BLaER1 (cell line): ENCODE results near the gene MANSC4.

ENCODE experiments used
- H3K27ac ChIP-seq: shearing (Covaris generic); formaldehyde crosslinking; 2 replicates; pipeline ENCODE4 v1.8.1; 2022
- H3K27me3 ChIP-seq: shearing (Covaris generic); formaldehyde crosslinking; 2 replicates; pipeline ENCODE4 v1.8.1; 2022
- H3K36me3 ChIP-seq: shearing (Covaris generic); formaldehyde crosslinking; 2 replicates; pipeline ENCODE4 v1.8.1; 2022
- H3K4me1 ChIP-seq: shearing (Covaris generic); formaldehyde crosslinking; 2 replicates; pipeline ENCODE4 v1.8.1; 2022
- H3K4me2 ChIP-seq: shearing (Covaris generic); formaldehyde crosslinking; 2 replicates; pipeline ENCODE4 v1.8.1; 2022
- H3K4me3 ChIP-seq: shearing (Covaris generic); formaldehyde crosslinking; 2 replicates; pipeline ENCODE4 v1.8.1; 2022
- H3K9ac ChIP-seq: shearing (Covaris generic); formaldehyde crosslinking; 2 replicates; pipeline ENCODE4 v1.8.1; 2022
- H3K9me3 ChIP-seq: shearing (Covaris generic); formaldehyde crosslinking; 2 replicates; pipeline ENCODE4 v1.8.1; 2022
- H4K20me1 ChIP-seq: shearing (Covaris generic); formaldehyde crosslinking; 2 replicates; pipeline ENCODE4 v1.8.1; 2022
- Cebpa-rat ChIP-seq: shearing (Covaris generic); IDR thresholded peaks from 2 replicates; pipeline ENCODE4 v1.8.1; 2022

The MANSC4 gene

DNA sequence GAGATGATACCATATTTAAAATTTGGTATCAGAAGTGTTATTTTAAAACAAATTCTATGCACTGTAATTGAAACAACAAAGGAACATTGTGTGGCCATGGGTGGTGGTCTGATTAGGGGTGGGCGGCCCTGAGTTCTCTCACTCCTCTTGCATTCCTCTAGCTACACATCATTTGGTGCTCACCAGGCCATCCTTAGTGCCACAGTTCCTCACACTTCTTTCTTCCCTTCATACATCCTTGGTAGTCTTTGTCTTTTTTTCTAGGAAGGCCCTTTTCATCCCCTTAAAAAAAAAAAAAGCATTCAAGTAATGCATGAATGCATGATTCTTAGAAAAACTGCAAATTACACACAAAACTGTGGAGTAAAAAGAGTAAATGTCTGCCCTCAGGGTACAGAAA lies 2.4 kb upstream of the MANSC4 start:
- Histone ChIP-seq H3K9ac (no peak overlapping the region), H3K4me3 (no peak overlapping the region)

DNA sequence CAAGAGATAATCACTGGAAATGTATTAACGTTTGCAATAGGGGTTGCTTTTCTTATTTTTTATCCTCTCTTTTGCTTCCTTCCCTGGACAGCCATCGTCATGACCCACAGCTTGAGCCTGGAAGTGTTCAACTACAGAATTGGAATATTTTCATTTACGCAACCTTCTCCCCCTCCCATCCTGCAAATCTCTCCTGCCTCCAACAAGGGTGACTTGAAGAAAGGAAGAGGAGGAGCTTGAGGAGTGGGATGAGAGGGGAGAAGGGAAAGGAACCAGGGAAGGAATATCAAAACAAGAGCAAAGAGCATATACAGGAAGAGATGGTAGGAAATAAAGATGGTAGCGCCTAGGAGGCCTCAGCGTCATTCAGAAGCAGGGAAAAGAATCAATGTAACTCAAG lies 1.6 kb upstream of the MANSC4 start:
- no peak for TF ChIP-seq Cebpa-rat
- Histone ChIP-seq H4K20me1 (no peaks in the 10 kb centered on the region), H3K9ac (no peak overlapping the region), H3K4me2 (peak overlapping the region; percentile 94), H3K4me1 (peaks cover 31% of the 10 kb centered on the region), H3K27ac (no peak overlapping the region), H3K4me3 (peak overlapping the region; percentile 79), H3K27me3 (no peaks in the 10 kb centered on the region), H3K9me3 (peaks cover 5% of the 10 kb centered on the region; the same call in 1 of the 2 replicates), H3K36me3 (peaks cover 26% of the 10 kb centered on the region)

More for the DNA sequence above, 2.4 kb upstream of the MANSC4 start:
- no peaks in the 10 kb centered on the region for H3K27me3 ChIP-seq
- H3K27ac ChIP-seq, result no peak overlapping the region
- peaks cover 1% of the 10 kb centered on the region; the same call in 1 of the 2 replicates for H4K20me1 ChIP-seq
- peaks cover 33% of the 10 kb centered on the region for H3K36me3 ChIP-seq
- H3K4me2 ChIP-seq, result peak overlapping the region; percentile 94
- TF ChIP-seq Cebpa-rat, result no peak
- peaks cover 31% of the 10 kb centered on the region for H3K4me1 ChIP-seq
- H3K9me3 ChIP-seq, result peaks cover 5% of the 10 kb centered on the region; the same call in 1 of the 2 replicates

DNA sequence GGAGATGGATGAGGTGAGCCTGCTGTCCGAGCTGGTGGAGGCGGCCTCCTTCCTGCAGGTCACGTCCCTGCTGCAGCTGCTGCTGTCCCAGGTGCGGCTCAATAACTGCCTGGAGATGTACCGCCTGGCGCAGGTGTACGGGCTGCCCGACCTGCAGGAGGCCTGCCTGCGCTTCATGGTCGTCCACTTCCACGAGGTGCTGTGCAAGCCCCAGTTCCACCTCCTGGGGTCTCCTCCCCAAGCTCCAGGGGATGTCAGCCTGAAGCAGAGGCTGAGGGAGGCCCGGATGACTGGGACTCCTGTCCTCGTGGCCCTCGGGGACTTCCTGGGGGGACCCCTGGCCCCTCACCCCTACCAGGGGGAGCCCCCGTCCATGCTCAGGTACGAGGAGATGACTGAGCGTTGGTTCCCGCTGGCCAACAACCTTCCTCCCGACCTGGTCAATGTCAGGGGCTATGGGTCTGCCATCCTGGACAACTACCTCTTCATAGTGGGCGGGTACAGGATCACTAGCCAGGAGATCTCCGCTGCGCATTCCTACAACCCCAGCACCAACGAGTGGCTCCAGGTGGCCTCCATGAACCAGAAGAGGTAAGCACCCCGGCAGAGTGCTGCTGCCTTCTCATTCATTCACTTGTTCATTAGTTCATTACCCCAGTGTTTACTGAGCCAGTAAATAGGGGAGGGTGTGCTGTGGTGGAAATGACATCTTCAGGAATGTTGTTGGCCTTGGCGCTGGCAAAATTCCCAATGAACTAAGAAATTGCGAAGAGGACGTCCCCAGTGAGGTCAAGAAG lies 774 bp upstream of the MANSC4 start:
- TF ChIP-seq Cebpa-rat, result no peak
- Histone ChIP-seq H3K36me3 (peaks cover 26% of the 10 kb centered on the region), H4K20me1 (no peaks in the 10 kb centered on the region), H3K27ac (peak overlapping the region; percentile 95), H3K9me3 (peaks cover 5% of the 10 kb centered on the region; the same call in 1 of the 2 replicates), H3K4me3 (peak overlapping the region; percentile 79), H3K27me3 (no peaks in the 10 kb centered on the region), H3K4me2 (peak overlapping the region; percentile 94), H3K4me1 (peaks cover 31% of the 10 kb centered on the region), H3K9ac (peak overlapping the region; percentile 93)

DNA sequence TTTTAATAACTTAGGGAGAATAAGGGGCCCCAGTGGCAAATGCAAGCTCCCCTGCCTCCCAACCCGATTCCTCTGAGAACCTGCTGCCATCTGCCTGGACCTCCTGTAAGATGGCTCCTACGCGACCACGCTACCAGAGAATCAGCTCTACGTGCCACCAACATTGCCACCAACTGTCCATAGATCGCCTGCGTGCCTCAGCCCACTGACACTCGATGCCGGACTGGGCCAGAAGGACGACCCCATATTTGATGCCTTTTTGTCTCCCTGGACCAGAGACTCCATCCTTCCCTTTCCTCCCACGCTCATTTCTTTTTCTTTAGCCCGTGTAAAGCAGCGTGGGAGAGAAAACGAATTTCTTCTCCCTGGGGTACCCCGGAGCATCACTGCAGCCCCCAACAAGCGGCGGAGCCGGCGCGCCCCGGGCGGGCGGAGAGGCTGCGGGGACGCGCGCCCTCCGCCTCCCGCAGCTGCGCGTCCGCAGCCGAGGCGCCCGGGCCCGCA lies 568 bp downstream of the MANSC4 start:
- H3K4me2 ChIP-seq, result peak overlapping the region; percentile 94
- H3K9me3 ChIP-seq, result peaks cover 5% of the 10 kb centered on the region; the same call in 1 of the 2 replicates
- peaks cover 31% of the 10 kb centered on the region for H3K4me1 ChIP-seq
- peak overlapping the region; percentile 79 for H3K4me3 ChIP-seq
- H4K20me1 ChIP-seq, result no peaks in the 10 kb centered on the region
- H3K36me3 ChIP-seq, result peaks cover 15% of the 10 kb centered on the region
- peak overlapping the region; percentile 95 for H3K27ac ChIP-seq
- no peak for TF ChIP-seq Cebpa-rat
- H3K9ac ChIP-seq, result peak overlapping the region; percentile 93
- no peaks in the 10 kb centered on the region for H3K27me3 ChIP-seq

DNA sequence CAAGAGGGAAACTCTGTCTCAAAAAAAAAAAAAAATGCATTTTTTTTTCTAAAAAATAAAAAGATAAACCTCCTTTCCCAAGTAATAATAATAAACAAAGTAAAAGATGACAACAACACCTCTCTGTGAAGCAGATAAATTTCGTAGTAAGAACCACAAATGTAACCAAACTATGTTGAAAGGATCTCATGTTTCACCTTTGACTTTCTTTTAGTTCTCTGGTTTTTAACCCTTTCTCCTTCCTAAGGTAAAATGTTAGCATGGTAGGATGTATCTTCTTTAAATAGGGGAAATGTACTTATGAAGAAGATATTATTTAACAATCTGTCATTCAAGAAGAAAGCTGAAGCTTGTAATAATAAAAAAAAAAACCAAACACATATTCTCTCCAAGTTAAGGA lies 1.8 kb downstream of the MANSC4 start:
- no peak for TF ChIP-seq Cebpa-rat
- Histone ChIP-seq H3K9me3 (no peaks in the 10 kb centered on the region), H3K27ac (no peak overlapping the region), H3K4me3 (no peak overlapping the region), H4K20me1 (no peaks in the 10 kb centered on the region), H3K4me1 (peaks cover 31% of the 10 kb centered on the region), H3K36me3 (peaks cover 6% of the 10 kb centered on the region; the same call in 1 of the 2 replicates), H3K9ac (no peak overlapping the region), H3K27me3 (no peaks in the 10 kb centered on the region), H3K4me2 (no peak overlapping the region)

DNA sequence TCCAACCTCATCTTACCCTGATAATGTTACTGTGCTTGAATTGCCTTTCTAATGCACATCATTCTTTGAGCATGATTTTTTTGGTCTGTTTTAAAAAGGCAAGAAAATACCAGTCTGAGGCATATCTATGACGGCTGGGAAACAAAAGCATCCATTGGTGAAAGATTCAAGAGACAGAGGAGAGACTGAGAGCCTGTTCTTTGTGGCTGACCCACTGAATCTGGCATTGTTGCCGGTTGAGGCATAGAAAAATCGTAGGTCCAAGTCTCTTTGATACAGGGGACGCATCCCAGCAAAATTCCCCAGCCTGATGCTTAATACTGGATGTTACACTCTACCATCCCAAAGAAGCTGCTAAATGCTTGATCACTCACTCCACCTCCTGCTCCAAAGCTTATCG lies 2.9 kb downstream of the MANSC4 start:
- H3K4me1 ChIP-seq, result peaks cover 25% of the 10 kb centered on the region

DNA sequence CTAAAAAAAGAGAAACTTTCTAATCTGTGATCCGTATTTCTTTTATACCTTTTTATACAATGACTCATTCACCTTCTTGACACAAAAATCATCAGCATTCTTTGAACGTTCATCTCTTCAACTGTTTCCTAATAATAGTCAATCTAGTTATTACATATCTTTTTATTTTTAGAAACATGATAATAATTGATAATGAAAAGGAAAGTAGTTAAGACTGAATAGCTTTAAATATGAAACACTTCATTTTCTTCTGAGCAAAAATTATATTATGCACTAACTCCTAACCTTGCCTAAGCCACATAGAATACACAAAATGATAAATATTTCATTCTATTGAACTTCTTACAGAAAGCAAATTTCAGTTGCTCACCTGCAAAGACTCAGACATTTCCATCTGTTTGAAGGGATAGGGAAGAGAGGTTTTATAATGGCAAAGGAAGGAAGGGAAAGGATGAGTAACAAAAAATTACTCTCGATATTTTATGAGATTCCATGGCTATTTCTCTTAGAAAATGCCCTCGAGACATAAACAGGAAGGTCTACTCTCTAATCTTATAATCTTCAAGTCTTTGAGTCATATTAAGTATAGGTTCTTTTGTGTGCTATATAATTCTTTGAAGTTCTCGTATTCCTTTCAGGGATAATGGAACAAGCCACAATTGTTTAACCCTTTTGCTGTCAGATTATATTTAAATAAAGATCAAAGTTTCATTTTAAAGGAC lies 7.5 kb downstream of the MANSC4 start:
- H3K9ac ChIP-seq, result no peak overlapping the region
- no peak overlapping the region for H3K4me3 ChIP-seq
- no peaks in the 10 kb centered on the region for H3K36me3 ChIP-seq
- no peak overlapping the region for H3K4me2 ChIP-seq
- no peaks in the 10 kb centered on the region for H3K9me3 ChIP-seq
- H3K4me1 ChIP-seq, result no peaks in the 10 kb centered on the region
- H3K27me3 ChIP-seq, result no peaks in the 10 kb centered on the region
- no peak for TF ChIP-seq Cebpa-rat
- no peak overlapping the region for H3K27ac ChIP-seq
- H4K20me1 ChIP-seq, result no peaks in the 10 kb centered on the region

More for the DNA sequence above, 2.9 kb downstream of the MANSC4 start:
- Histone ChIP-seq H3K4me3 (no peak overlapping the region), H3K36me3 (peaks cover 6% of the 10 kb centered on the region; the same call in 1 of the 2 replicates), H3K27ac (no peak overlapping the region), H3K9me3 (no peaks in the 10 kb centered on the region), H3K4me2 (no peak overlapping the region), H3K9ac (no peak overlapping the region), H3K27me3 (no peaks in the 10 kb centered on the region), H4K20me1 (no peaks in the 10 kb centered on the region)
- TF ChIP-seq Cebpa-rat, result no peak

DNA sequence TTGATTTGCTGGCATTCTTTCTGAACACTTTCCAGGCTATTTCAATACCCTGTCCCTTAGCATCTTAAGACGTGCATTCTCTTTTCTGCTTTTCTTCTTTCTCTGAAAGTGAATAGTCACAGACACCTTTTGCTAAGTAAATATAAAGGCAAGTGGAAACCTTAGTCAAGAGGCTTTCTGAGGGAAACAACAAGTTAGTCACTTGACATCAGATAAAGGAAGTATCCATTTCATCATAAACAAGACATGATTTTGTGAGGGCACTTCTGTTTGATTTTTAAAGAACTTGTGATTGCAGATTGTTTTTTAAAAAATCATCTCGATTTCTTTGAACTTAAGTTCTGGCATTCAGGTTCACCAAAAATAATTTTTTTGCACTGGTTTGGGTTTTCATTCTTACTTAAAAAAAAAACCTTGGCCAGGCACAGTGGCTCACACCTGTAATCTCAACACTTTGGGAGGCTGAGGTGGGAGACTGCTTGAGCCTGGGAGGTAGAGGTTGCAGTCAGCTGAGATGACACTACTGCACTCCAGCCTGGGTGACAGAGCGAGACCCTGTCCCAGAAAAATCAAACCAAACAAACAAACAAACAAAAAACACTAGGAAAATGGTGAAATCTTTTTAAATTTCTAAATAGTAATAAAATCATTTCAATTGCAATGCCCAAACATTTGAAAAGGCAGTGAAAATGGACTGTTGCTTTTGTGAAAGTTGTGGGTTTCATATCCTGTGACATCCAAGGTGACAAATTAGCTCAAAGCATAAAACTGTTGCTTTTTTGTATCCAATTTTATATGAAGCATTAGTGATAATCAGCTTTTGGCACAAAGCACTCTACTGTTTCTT lies 8.3 kb downstream of the MANSC4 start:
- no peaks in the 10 kb centered on the region for H3K4me1 ChIP-seq
- no peaks in the 10 kb centered on the region for H4K20me1 ChIP-seq
- TF ChIP-seq Cebpa-rat, result no peak
- no peak overlapping the region for H3K27ac ChIP-seq
- no peaks in the 10 kb centered on the region for H3K27me3 ChIP-seq
- no peak overlapping the region for H3K9ac ChIP-seq
- no peak overlapping the region for H3K4me2 ChIP-seq
- H3K36me3 ChIP-seq, result no peaks in the 10 kb centered on the region
- no peak overlapping the region for H3K4me3 ChIP-seq
- no peaks in the 10 kb centered on the region for H3K9me3 ChIP-seq

DNA sequence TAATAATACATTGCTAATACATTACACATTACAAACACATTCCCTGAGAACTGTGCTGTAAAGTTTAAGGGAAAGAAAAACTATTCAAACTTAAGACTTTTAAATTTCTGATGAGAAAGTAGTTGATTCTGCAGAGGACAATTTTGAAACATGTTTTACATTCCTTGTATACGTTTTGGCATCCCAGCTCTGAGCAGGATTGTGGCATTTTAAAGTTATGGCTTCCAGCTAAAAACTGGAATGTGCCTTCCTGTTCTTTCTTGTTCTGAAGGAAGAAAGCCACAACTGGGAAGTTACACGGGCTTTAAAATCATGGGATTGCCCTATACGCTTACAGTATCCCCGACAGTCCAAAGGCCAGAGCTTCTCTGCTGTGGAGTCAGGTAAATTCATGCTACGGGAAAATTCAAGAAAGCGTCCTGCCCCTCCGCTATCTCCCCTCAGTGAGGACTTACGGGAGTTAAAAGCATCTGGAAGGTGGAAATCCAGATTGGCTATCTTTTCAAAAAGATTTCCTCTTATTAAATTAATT lies 10.8 kb downstream of the MANSC4 start:
- no peak for TF ChIP-seq Cebpa-rat
- Histone ChIP-seq H3K4me3 (no peak overlapping the region), H3K27me3 (no peaks in the 10 kb centered on the region), H3K27ac (no peak overlapping the region), H3K36me3 (no peaks in the 10 kb centered on the region), H3K9ac (no peak overlapping the region), H3K4me2 (no peak overlapping the region), H3K4me1 (no peaks in the 10 kb centered on the region), H4K20me1 (no peaks in the 10 kb centered on the region), H3K9me3 (no peaks in the 10 kb centered on the region)
